GM19452 (cell line): Measurements from ENCODE around the gene ACAP3.

Source experiments
- ATAC-seq: cut with Tn5 transposase; IDR thresholded peaks from one replicate; pipeline ENCODE4 v1.9.1; 2021; ENCODE audit not compliant: unreplicated experiment

The ACAP3 gene

GRCh38 chr1:1302006-1302430, 5.7 kb downstream of the ACAP3 start:
- ATAC-seq: no peak

- no peak for ATAC-seq
Observed at GRCh38 chr1:1300352-1300739, 7.4 kb downstream of the ACAP3 start.

DNA sequence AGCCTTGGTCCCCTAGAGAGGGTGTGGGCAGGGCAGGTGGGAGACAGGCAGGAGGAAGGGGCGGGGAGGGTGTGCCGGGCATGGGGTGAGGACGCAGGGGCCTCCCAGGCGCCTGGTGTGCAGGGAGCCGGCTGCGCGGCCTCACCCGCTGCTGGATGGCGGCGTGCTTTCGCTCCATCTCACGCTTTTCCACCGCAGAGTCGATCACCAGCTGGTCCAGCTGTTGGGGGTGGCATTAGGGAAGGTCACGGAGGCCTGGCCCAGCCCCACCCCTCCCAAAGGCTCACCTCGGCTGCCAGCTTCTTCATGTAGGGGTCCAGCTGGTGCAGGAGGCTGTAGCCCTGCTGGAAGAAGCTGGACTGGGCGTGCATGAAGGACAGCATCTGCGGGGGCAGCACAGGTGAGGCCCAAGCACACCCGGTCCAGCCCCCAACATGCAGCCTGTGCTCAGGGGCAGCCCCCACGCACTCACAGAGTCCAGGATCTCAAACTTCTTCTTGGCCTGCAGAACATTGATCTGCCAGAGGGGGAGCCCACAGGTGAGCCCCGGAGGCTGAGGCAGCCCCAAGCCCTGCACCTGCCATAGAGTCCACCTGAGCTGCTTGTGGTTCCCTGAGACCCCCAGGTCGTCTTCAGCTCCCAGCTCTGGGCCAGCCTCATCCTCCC, 7.9 kb downstream of the ACAP3 start:
- no peak for ATAC-seq

GRCh38 chr1:1298861-1299685, 8.7 kb downstream of the ACAP3 start:
- ATAC-seq: no peak

DNA sequence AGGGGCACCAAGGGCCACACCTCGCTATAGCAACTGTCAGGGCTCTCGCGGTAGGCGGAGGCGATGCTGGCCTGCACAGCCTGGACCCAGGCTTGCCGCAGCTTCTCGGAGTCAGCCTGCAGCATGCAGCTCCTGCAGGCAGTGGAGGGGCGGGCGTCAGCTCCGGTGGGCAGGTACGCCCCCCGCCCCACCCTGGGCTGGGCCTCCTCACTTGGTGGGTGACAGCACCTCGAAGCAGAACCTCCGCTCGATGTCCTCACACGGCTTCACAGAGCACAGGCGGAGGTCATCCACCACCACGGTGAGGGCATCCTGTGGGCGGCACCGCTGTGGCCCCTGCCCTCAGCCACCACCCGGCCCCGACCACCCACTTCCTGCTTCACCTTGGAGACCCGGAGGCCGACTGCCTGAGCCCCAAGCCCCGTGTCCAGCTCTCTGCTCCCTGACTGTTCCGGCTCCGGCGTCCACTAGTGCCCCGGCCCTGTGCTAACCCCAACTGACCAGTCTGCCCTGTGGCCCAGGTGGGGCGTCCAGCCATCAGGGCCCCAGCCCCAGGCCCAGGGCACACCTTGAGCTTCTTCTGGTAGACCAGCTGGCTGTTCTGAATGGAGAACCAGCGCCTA, 9.8 kb downstream of the ACAP3 start:
- ATAC-seq: no peak

- ATAC-seq: no peak
Observed at GRCh38 chr1:1296070-1297061, 11.4 kb downstream of the ACAP3 start.

GRCh38 chr1:1295154-1295923, 12.4 kb downstream of the ACAP3 start:
- no peak for ATAC-seq

DNA sequence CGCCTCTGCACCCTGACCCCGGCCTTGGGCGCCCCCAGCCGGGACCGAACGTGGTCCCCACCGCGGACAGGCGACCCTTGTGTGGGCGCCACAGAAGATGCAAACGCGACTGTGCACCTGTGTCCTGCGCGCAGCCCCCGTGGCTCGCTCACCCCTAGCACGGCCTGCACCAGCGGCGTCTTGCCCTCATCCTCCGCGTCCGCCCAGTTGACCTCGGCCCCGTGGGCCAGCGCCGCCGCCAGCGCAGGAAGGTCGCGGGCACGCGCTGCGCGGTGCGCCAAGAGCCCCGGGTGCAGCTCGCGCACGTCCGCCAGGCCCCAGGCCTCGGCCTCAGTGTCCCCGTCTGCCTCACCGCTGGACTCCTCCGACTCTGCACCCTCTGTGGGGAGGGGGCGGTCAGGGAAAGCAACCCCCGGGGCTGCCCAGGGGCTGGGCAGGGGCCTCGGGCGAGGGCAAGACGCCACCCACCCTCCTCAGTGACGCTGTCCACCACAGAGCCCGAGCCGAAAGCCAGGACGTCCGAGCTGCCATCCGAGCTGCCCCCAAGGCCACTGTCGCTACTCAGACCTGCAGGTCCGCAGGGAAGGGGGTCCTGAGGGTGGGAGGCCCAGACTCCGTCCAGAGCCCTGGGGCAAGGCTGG, 13.4 kb downstream of the ACAP3 start:
- ATAC-seq: no peak

DNA sequence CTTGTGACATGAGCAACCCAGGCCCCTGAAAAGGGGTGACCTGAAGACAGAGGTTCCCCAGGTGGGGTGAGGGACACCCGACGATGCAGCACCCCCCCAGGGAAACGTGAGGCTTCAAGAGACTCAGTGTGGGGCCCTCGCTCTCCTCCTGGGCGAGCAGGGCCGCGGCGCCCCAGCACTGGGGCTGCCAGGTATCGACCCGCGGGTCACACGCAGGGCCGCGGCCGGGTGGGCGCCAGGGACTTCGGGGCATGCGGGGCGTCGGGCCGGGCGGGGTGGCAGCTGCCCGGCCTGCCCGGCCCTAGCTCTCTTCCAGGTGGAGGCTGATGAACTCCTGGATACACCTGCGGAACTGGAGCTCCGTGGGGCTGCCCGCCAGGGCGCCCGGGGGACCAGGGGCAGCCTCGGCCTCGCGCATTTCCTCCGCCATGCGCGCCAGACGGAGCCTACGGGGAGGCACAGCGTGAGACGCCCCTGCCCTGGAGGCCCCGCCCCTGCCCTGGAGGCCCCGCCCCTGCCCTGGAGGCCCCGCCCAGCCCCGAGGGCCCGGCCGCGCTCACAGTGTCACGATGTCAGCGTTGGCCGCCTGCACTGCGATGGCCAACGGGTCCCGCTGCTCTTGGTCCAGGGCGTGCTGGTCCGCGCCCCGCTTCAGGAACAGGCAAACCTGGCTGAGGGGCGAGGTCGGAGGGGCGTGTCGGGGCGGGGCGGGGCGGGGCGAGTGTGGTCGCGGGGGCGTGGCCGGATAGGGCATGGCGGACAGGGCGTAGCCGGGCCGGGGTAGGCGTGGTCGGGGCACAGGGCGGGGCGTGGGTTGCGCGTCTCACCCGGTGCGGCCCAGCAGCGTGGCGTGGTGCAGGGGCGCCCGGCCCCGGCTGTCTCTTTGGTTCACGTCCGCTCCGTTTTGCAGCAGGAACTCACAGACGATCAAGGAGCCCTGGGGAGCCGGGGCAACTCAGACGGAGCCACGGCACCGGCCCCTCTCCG, 14.2 kb downstream of the ACAP3 start:
- ATAC-seq: no peak

GRCh38 chr1:1292851-1293250, 14.9 kb downstream of the ACAP3 start:
- no peak for ATAC-seq

- ATAC-seq: no peak
Observed at GRCh38 chr1:1292442-1292779, 15.3 kb downstream of the ACAP3 start.

DNA sequence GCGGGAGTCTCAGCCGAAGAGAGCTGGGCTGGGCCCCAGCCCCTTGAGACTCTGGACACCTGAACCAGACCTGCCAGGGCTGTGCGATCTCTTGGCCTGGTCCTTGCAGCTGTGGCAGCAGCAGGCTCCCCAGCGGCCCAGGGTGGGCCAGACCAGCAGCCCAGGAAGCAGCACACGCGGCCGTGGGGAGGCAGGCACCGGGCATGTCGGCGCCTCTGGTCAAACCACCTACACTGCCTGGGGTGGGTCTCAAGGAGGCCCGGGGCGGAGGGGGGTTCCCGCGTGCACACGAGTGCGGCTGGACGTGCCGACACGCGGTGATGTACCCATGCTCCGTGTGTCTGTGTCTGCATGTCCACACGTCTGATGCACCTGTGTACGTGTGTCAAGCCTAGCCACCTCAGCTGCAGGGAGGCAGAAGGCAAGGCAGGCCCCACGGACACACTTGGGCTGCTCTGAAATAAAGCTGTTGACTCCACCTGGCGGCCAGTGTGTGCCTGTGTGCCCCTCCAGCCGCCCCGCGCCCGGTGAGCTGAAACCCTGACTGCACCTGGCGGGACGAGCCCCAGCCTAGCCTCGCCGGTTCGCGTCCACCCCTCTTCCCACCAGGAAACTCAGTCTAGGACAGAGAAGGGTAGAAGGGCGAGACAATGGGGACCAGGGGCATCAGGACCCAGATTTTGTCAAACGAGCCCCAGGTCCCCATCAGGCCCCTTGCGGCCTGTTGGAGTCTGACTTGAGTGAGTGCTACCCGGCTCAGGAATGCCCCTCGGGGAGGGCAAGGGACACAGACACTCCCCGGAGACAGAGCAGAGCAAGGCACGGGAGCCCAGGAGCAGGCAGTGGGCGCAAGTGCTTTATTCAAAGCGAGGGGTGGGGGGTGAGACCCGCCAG, 15.9 kb downstream of the ACAP3 start:
- no peak for ATAC-seq

- ATAC-seq: no peak
Observed at GRCh38 chr1:1291023-1291528, 16.7 kb downstream of the ACAP3 start.

GRCh38 chr1:1290238-1290731, 17.4 kb downstream of the ACAP3 start:
- no peak for ATAC-seq

GRCh38 chr1:1287288-1288110, 20.2 kb downstream of the ACAP3 start:
- ATAC-seq: no peak
